Adipose tissue (tissue), 3 donors: ENCODE results near the gene CCSER1. TPM values are rescaled to one million over a fixed set of nuclear protein-coding genes. Genes with fewer than 3 reads are reported as not detected.
"Not testable (repeated sequence)": the region's sequence is repeated elsewhere in the genome, so short reads cannot be mapped to it uniquely, and the experiment has no call there.

Experiments used
- H3K27ac ChIP-seq: one replicate; pipeline ENCODE4 v1.5.1; 2013; ENCODE audit warnings: low read depth, low read length
- WGBS, 3 donors: extraction: QIAGEN DNeasy Blood & Tissue Kit; methylation state at CpG; one replicate each; pipeline ENCODE4 v1.1.7; 2013; 5-methylcytosine and 5-hydroxymethylcytosine counted together
- polyA plus RNA-seq, 3 donors: library from polyadenylated mRNA; stranded (reverse); fragments of 200-250 nt; gene quantifications; one replicate each; pipeline ENCODE4 v1.2.3, GENCODE V29; 2013
- donor health status: healthy with polysubstance abuse.
- donor health status: Bipolar disorder and iron deficiency.
- donor health status: healthy.

The CCSER1 gene
- polyA plus RNA-seq, 3 donors = 0.87 to 1.2 TPM; not detected in 1

GRCh38 chr4:91369116-91369515 is 1241.9 kb downstream of the CCSER1 start:
- 89 to 92% (median 89%) methylated on average over 3 of the region's 3 CpGs for WGBS, 3 donors
- H3K27ac ChIP-seq = no peak overlapping the region

DNA sequence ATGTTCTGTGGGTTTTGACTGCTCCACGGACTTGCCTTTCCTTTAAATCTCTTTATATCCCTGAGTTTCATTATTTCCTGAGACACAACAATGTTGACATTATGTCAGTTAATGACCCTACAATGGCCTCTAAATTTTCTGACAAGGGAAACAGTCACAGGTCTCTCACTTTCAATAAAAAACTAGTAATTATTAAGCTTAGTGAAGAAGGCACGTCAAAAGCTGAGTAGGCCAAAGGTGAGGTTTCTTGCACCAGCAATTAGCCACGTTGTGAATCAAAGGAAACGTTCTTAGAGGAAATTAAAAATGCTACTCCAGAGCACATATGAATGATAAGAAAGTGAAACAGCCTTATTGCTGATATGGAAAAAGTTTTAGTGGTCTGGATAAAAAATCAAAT is 1246.4 kb downstream of the CCSER1 start:
- WGBS, 3 donors = 37 to 50% (median 37%) methylated on average over 4 of the region's 4 CpGs
- H3K27ac ChIP-seq = no peak overlapping the region

DNA sequence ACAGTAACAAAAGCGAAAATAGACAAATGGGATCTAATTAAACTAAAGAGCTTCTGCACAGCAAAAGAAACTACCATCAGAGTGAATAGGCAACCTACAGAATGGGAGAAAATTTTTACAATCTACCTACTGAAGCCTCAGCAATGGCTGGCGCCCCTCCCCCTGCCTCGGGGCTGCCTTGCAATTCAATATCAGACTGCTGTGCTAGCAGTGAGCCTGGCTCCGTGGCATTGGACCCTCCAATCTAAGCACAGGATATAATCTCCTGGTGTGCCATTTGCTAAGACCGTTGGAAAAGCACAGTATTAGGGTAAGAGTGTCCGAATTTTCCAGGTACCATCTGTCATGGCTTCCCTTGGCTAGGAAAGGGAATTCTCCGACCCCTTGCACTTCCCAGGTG is 1278.2 kb downstream of the CCSER1 start:
- 80 to 90% (median 89%) methylated on average over 7 of the region's 7 CpGs for WGBS, 3 donors
- not testable (repeated sequence) for H3K27ac ChIP-seq

DNA sequence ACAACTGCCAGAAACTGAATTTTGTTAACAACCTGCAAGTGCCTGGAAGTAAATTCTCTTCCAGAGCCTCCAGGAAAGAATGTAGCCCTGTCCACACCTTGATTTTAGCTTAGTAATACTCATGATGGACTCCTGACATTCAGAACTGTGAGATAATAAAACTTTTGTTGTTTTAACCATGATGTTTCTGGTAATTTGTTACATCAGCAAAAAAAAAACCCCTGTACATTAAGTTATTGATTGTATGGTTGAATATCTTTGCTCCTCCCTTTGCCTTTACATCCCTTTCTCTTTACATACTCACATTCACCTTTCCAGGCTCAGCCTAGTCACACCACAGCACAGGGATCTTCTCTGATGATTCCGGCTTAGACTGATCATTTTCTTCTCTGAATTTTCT is 1294.8 kb downstream of the CCSER1 start:
- H3K27ac ChIP-seq = no peak overlapping the region
- WGBS, 3 donors = 86 to 94% (median 88%) methylated on average over 1 of the region's 1 CpG

- H3K27ac ChIP-seq = no peak overlapping the region
These were observed 1299.5 kb downstream of the CCSER1 start for GRCh38 chr4:91426725-91427124.

GRCh38 chr4:91427171-91427570 is 1300.0 kb downstream of the CCSER1 start:
- WGBS, 3 donors = 70 to 85% (median 73%) methylated on average over 2 of the region's 2 CpGs
- H3K27ac ChIP-seq = no peak overlapping the region

DNA sequence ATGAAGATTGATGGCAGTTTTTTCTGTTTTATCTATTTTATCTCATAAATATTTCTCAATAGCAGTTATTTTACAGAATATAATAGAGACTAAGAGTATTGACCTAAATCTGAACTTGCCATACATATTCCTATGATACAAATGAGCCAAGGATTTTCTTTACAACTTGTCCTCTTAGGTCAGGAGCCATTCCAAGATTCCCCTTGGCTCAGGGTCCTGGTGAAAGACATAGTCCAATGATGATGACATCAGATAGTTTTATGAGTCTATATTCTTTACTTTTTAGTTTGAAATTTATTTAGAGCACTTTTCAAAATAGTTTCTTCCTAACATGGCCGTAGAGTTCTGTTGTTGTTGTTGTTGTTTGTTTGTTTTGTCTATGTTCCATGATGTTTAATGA is 1307.4 kb downstream of the CCSER1 start:
- WGBS, 3 donors = 32 to 76% (median 74%) methylated on average over 1 of the region's 1 CpG
- no peak overlapping the region for H3K27ac ChIP-seq

DNA sequence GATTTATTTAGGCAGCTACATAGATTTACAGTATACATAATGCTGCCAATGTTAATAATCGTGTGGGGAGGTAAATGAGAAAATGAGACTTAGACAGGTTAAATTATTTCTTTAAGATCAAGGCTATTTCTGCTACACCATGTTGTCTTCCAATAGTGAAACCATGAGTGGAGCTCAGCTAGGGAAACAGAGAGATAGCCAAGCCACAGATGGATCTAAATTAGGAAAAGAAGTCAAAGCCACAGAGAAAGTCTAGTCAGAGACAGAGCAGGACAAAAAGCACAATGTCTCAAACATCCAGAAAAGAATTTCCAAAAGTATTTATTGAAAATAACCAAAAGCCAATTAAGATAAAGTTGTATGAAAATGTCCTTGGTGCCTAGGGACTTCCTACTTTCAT is 1309.4 kb downstream of the CCSER1 start:
- no peak overlapping the region for H3K27ac ChIP-seq
- 65 to 71% (median 67%) methylated on average over 1 of the region's 1 CpG for WGBS, 3 donors

GRCh38 chr4:91447168-91447567 is 1320.0 kb downstream of the CCSER1 start:
- H3K27ac ChIP-seq = no peak overlapping the region
- WGBS, 3 donors = 69 to 93% (median 82%) methylated on average over 1 of the region's 1 CpG

DNA sequence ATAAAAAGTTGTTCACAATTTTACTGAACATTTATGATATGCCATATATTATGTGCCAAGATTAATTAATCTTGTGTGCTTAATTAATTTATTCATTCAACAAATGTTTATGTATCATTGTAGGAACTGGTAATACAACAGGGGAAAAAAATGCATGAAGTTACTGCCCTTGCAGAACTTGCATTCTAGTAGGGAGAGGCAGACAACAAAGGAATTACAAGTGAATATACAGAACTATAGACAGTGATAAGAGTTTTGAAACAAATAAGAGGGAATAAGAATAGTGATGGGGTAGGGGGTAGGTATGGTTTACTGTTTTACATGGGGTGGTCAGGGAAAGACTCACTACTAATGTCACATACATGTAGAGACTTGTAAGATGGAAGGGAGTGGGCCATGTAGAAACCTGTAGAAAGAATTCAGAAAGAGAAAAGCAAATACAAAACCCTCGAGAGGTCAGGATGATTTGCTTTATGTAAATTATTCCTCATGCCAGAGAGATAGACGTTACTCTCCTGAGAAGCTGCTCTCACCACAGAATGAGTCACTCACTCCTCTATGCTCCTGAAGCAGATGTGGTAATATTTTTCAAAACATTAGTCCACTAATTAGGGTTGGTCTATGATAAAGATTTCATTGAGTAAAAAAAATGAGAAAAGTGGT is 1321.6 kb downstream of the CCSER1 start:
- WGBS, 3 donors = 36 to 47% (median 39%) methylated on average over 2 of the region's 2 CpGs
- H3K27ac ChIP-seq = no peak overlapping the region

DNA sequence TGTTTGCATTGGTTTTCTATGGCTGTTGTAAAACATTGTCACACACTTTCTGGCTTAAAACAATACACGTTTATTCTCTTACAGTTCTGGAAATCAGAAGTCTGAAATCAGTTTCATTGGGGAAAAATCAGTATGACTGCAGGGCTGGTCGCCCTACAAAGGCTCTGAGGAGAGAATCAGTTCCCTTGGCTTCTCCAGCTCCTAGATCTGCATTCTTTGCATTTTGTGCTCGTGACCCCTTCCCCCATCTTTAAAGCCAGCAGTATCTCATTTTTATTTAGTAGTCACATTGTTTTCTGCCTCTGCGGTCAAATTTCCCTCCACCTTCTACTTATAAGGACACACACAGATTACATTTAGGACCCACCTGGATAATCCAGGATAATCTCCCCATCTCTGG is 1326.9 kb downstream of the CCSER1 start:
- 68 to 73% (median 71%) methylated on average over 4 of the region's 4 CpGs for WGBS, 3 donors

DNA sequence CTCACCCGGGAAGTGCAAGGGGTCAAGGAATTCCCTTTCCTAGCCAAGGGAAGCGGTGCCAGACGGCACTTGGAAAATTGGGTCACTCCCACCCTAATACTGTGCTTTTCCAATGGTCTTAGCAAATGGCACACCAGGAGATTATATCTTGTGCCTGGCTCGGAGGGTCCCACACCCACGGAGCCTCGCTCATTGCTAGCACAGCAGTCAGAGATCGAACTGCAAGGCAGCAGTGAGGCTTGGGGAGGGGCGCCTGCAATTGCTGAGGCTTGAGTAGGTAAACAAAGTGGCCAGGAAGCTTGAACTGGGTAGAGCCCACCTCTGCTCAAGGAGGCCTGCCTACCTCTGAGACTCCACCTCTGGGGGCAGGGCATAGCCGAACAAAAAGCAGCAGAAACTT is 1335.4 kb downstream of the CCSER1 start:
- 83 to 98% (median 92%) methylated on average over 9 of the region's 9 CpGs for WGBS, 3 donors

More for the DNA sequence above, 1326.9 kb downstream of the CCSER1 start:
- H3K27ac ChIP-seq = no peak overlapping the region

DNA sequence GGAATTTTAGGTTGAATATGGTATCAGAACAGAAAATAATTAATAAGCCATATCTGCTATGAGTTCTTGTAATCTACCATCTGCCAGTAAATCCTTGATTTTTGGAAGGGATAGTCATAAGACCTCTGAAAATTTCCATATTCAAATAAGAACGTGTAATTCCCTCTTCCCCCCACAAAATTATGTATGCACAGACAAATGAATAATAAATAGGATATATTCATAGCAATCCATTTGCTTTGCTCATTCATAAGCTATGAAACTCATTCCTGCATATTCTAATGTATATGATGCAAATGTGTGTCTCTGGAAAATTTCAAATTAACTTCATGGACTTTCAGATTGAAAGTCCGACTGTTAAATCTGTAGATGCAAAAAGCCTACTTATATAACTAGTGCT is 1343.5 kb downstream of the CCSER1 start:
- WGBS, 3 donors = 71 to 87% (median 77%) methylated on average over 2 of the region's 2 CpGs
- H3K27ac ChIP-seq = no peak overlapping the region

More for the DNA sequence above, 1335.4 kb downstream of the CCSER1 start:
- H3K27ac ChIP-seq = not testable (repeated sequence)

- 84 to 92% (median 87%) methylated on average over 8 of the region's 8 CpGs for WGBS, 3 donors
- no peak overlapping the region for H3K27ac ChIP-seq
These were observed 1344.1 kb downstream of the CCSER1 start for GRCh38 chr4:91471280-91471679.

DNA sequence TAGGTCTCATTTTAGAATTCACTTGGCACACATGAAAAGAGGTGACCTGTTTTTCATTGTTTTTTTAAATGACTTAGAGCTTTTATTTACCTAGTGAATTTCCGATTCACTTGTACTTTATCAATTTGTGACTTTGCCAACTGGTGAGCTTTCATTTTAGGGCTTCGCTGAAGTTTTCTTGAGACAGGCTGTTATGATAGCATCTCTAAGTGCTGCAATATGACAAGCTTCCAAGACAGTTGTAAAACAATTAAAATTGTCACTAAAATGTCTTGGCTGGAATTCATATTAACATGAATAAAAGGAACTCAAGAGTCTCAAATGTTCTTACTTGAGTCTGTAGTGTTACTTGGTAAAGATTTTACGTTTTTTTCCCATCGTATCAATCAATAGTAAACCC is 1344.9 kb downstream of the CCSER1 start:
- WGBS, 3 donors = 49 to 66% (median 49%) methylated on average over 4 of the region's 4 CpGs
- no peak overlapping the region for H3K27ac ChIP-seq

GRCh38 chr4:91485415-91485814 is 1358.2 kb downstream of the CCSER1 start:
- no peak overlapping the region for H3K27ac ChIP-seq
- WGBS, 3 donors = 79 to 88% (median 86%) methylated on average over 1 of the region's 1 CpG

- WGBS, 3 donors = 90 to 100% (median 93%) methylated on average over 2 of the region's 2 CpGs
- H3K27ac ChIP-seq = no peak overlapping the region
These were observed 1361.8 kb downstream of the CCSER1 start for GRCh38 chr4:91488946-91489345.

GRCh38 chr4:91497892-91498291 is 1370.7 kb downstream of the CCSER1 start:
- no peak overlapping the region for H3K27ac ChIP-seq
- 73 to 83% (median 82%) methylated on average over 4 of the region's 4 CpGs for WGBS, 3 donors

DNA sequence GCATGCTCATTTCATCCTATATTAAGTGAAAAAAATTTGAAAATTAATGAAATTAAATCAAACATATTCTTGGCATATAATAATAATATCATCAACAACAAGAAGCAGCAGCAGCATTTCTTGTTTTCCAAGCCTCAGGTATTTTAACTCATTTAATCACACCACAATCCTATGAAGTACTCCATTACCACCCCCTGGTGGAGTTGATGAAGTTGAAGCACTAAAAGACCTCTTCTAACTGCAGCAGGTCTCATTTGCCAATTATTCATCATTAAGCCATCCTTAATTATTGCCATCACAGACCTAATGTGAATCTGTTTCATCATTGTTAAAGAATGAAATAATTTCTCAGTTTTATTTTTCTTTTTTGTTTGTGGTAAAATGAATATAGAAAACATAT is 1375.2 kb downstream of the CCSER1 start:
- H3K27ac ChIP-seq = no peak overlapping the region

GRCh38 chr4:91513326-91513725 is 1386.1 kb downstream of the CCSER1 start:
- H3K27ac ChIP-seq = no peak overlapping the region

DNA sequence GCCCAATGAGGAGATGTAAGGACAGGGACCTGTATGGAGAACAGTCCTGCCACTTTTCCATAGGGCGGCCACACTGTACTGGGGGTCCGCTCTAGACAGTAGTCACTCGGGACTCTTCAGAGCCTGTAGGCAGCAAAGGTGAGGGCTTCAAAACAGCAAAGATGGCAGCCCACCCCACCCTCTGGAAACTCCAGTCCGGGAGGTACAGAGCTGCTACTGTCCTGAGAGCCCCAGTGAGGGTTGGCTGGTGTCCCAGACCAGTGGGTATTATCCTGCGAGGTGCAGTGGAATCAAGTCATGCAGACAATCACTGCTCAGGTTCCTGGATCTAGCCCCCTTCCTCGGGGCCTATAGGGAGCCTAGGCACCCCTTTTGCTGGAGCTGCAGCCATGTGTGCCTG is 1392.0 kb downstream of the CCSER1 start:
- 89 to 93% (median 89%) methylated on average over 6 of the region's 6 CpGs for WGBS, 3 donors
- no peak overlapping the region for H3K27ac ChIP-seq
